SU-DHL-6 (cell line): ENCODE results near the gene SLC25A13.

Experiments
- EZH2phosphoT487 ChIP-seq: fragments of 200-600 bp; sonication (generic), shearing (Covaris generic); conservative IDR thresholded peaks from 2 replicates; pipeline ENCODE4 v1.6.1; 2018; ENCODE audit warnings: mild to moderate bottlenecking, antibody characterized with exemption, low read length, moderate library complexity, mixed read lengths
- TF ChIP-seq, protein P1 (sequence below): fragments of 200-600 bp; sonication (generic); IDR thresholded peaks from one replicate; pipeline ENCODE4 v1.5.1; 2017; ENCODE audit warnings: antibody characterized with exemption, mild to moderate bottlenecking, low read length, moderate library complexity; ENCODE audit not compliant: insufficient read depth, poor library complexity, severe bottlenecking

DNA sequence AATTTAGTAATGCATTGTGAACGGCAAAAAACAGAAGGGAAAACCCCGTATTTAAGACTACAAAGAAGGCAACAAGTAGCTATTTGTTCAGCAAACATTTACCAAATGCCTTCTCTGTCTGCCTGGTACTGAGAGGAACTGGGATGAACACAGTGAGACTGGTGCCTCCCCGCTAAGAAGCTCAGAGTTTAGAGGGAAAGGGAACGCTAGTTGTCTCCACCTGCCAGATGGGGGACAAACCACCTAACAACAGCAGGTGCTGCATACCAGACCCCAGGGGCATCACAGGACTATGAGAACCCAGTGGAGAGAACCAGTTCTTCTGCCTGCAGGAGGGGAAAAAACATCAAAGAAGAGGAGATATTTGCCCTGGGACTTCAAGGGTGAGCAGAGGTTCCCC is 147.1 kb downstream of the SLC25A13 start:
- TF ChIP-seq, protein P1, sequence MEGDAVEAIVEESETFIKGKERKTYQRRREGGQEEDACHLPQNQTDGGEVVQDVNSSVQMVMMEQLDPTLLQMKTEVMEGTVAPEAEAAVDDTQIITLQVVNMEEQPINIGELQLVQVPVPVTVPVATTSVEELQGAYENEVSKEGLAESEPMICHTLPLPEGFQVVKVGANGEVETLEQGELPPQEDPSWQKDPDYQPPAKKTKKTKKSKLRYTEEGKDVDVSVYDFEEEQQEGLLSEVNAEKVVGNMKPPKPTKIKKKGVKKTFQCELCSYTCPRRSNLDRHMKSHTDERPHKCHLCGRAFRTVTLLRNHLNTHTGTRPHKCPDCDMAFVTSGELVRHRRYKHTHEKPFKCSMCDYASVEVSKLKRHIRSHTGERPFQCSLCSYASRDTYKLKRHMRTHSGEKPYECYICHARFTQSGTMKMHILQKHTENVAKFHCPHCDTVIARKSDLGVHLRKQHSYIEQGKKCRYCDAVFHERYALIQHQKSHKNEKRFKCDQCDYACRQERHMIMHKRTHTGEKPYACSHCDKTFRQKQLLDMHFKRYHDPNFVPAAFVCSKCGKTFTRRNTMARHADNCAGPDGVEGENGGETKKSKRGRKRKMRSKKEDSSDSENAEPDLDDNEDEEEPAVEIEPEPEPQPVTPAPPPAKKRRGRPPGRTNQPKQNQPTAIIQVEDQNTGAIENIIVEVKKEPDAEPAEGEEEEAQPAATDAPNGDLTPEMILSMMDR: no peak
- no peak for TF ChIP-seq EZH2phosphoT487
